Activated naive CD8-positive, alpha-beta T cell treated with anti-CD3 and anti-CD28 coated beads, Interleukin-2, amount 50 U/mL, for 24 hours (primary cell): ENCODE measurements around the gene HMGB4.

Experiments
- ATAC-seq: fragments of 150-1000 bp; cut with Tn5 transposase; one replicate; pipeline ENCODE4 v1.10.0; 2021
- DNase-seq: peaks from one replicate; pipeline ENCODE4 v3.0.0; 2021
- H3K27ac Mint-ChIP-seq: one replicate; pipeline ENCODE4 v1.8.0; 2021; ENCODE audit warnings: mild to moderate bottlenecking, mixed read lengths
- H3K27me3 Mint-ChIP-seq: one replicate; pipeline ENCODE4 v1.8.0; 2021; ENCODE audit warnings: mixed read lengths
- H3K36me3 Mint-ChIP-seq: one replicate; pipeline ENCODE4 v1.8.0; 2021; ENCODE audit warnings: low read depth, mixed read lengths
- H3K4me1 Mint-ChIP-seq: one replicate; pipeline ENCODE4 v1.8.0; 2021; ENCODE audit warnings: mixed read lengths
- H3K4me3 Mint-ChIP-seq: one replicate; pipeline ENCODE4 v1.8.0; 2021; ENCODE audit warnings: mild to moderate bottlenecking, moderate library complexity, mixed read lengths
- H3K9me3 Mint-ChIP-seq: one replicate; pipeline ENCODE4 v1.8.0; 2021; ENCODE audit warnings: mixed read lengths

HMGB4 gene

GRCh38 chr1:33828059-33828458 lies 35.8 kb upstream of the HMGB4 start:
- Mint-ChIP-seq H3K9me3 (no peaks in the 10 kb centered on the region), H3K36me3 (no peaks in the 10 kb centered on the region), H3K27ac (no peak overlapping the region), H3K27me3 (peaks cover 4% of the 10 kb centered on the region), H3K4me1 (no peaks in the 10 kb centered on the region), H3K4me3 (no peak overlapping the region)
- DNase-seq (no peak), ATAC-seq (no peak)

DNA sequence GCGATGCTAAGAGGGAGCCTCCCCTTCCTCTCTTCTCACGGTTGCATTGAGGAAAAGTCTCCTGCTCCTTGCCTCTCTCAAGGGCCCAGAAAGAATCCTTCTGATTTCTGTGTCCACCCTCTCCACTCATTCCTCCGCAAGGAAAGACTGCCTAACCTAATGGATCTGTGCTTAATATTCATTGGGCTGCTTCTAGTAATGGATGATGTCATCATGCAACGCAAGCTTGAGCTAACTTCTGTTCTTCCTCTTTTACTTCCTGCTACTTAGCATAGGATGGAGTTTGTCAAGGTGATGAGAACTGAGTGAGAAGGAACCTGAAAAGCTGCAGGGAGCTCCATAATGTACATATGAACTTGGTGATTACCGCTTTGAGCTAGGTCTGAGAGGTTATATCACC lies 35.2 kb upstream of the HMGB4 start:
- H3K27me3 Mint-ChIP-seq, result peaks cover 4% of the 10 kb centered on the region
- DNase-seq (no peak), ATAC-seq (no peak)
- no peaks in the 10 kb centered on the region for H3K9me3 Mint-ChIP-seq
- H3K36me3 Mint-ChIP-seq, result no peaks in the 10 kb centered on the region
- H3K4me1 Mint-ChIP-seq, result no peaks in the 10 kb centered on the region
- H3K27ac Mint-ChIP-seq, result no peak overlapping the region
- H3K4me3 Mint-ChIP-seq, result no peak overlapping the region

DNA sequence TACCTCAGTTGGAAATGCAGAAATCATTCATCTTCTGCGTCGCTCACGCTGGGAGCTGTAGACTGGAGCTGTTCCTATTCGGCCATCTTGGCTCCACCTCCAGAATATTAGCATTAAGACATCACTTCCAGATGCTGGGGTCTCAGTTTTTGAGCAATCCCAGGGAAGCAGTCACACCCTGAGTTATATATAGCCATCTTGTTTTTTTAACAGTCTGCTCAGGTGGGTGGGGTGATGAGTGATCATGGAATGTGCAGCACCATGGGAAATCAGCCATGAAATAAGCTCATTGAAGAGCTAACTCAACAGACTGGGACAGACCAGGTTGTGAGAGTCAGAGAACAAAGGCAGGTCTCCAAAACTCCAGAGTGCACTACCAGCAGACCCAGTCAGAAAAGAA lies 27.0 kb upstream of the HMGB4 start:
- H3K36me3 Mint-ChIP-seq, result no peaks in the 10 kb centered on the region
- peaks cover 2% of the 10 kb centered on the region for H3K27me3 Mint-ChIP-seq
- DNase-seq (no peak), ATAC-seq (no peak)
- no peak overlapping the region for H3K27ac Mint-ChIP-seq
- H3K4me3 Mint-ChIP-seq, result no peak overlapping the region
- no peaks in the 10 kb centered on the region for H3K4me1 Mint-ChIP-seq
- H3K9me3 Mint-ChIP-seq, result no peaks in the 10 kb centered on the region

- peaks cover 5% of the 10 kb centered on the region for H3K27me3 Mint-ChIP-seq
- no peak overlapping the region for H3K4me3 Mint-ChIP-seq
- ATAC-seq (no peak), DNase-seq (no peak)
- no peaks in the 10 kb centered on the region for H3K36me3 Mint-ChIP-seq
- H3K4me1 Mint-ChIP-seq, result peaks cover 2% of the 10 kb centered on the region
- no peaks in the 10 kb centered on the region for H3K9me3 Mint-ChIP-seq
- H3K27ac Mint-ChIP-seq, result no peak overlapping the region
Measured at GRCh38 chr1:33837635-33838034, 26.2 kb upstream of the HMGB4 start.

DNA sequence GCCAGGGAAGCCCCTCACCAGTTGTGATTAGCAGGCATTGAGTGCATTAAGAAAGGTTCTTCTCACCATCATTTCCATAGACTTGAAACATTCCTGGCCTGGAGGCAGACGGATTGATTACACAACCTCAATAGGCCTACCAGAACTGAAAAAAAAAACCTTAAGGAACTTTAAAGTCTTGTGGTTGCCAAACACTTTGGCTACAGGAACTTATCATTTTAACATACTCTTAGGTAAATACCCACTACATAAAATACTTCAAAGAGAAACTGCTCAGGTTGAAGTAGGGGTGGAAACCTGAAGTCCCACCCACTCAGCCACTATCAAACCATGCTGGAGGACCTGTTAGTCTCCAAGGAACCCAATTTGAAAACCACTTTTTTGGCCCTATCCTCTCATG lies 22.4 kb upstream of the HMGB4 start:
- no peak for DNase-seq
- no peaks in the 10 kb centered on the region for H3K9me3 Mint-ChIP-seq
- ATAC-seq, result no peak
- H3K4me1 Mint-ChIP-seq, result peaks cover 2% of the 10 kb centered on the region
- H3K4me3 Mint-ChIP-seq, result no peak overlapping the region
- H3K27me3 Mint-ChIP-seq, result peaks cover 5% of the 10 kb centered on the region
- H3K27ac Mint-ChIP-seq, result no peak overlapping the region
- H3K36me3 Mint-ChIP-seq, result no peaks in the 10 kb centered on the region

DNA sequence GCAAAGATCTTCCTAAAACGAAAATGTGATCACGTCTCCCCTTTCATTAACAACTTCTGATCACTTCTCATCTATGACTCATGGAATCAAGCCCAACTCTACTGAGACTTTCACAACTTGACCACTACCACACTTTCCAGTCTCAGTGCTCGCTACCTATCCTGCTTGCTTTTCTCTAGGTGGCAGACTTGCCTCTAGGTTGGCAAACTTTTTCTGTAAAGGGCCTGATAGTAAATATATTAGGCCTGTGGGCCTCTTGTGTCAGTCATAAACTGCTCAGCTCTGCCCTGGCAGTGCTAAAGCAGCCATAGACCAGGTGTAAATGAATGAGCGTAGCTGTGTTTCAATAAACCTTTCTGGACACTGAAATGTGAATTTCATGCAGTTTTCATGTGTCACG lies 21.5 kb upstream of the HMGB4 start:
- Mint-ChIP-seq H3K27ac (no peak overlapping the region), H3K9me3 (no peaks in the 10 kb centered on the region), H3K36me3 (no peaks in the 10 kb centered on the region), H3K4me3 (no peak overlapping the region), H3K27me3 (peaks cover 5% of the 10 kb centered on the region), H3K4me1 (peaks cover 2% of the 10 kb centered on the region)
- no peak for DNase-seq
- no peak for ATAC-seq

GRCh38 chr1:33844166-33844565 lies 19.7 kb upstream of the HMGB4 start:
- Mint-ChIP-seq H3K4me1 (peaks cover 2% of the 10 kb centered on the region), H3K27me3 (peaks cover 5% of the 10 kb centered on the region), H3K36me3 (no peaks in the 10 kb centered on the region), H3K27ac (no peak overlapping the region), H3K9me3 (no peaks in the 10 kb centered on the region), H3K4me3 (no peak overlapping the region)
- no peak for DNase-seq
- ATAC-seq, result no peak

- no peak overlapping the region for H3K4me3 Mint-ChIP-seq
- ATAC-seq, result no peak
Measured at GRCh38 chr1:33846861-33847260, 17.0 kb upstream of the HMGB4 start.

GRCh38 chr1:33848205-33848937 lies 15.5 kb upstream of the HMGB4 start:
- Mint-ChIP-seq H3K36me3 (no peaks in the 10 kb centered on the region), H3K9me3 (no peaks in the 10 kb centered on the region), H3K27me3 (peaks cover 7% of the 10 kb centered on the region), H3K27ac (no peak overlapping the region), H3K4me1 (no peaks in the 10 kb centered on the region), H3K4me3 (no peak overlapping the region)
- DNase-seq (no peak), ATAC-seq (no peak)

More at GRCh38 chr1:33846861-33847260, 17.0 kb upstream of the HMGB4 start:
- DNase-seq, result no peak
- H3K4me1 Mint-ChIP-seq, result peaks cover 2% of the 10 kb centered on the region
- no peak overlapping the region for H3K27ac Mint-ChIP-seq
- H3K27me3 Mint-ChIP-seq, result peaks cover 3% of the 10 kb centered on the region
- H3K36me3 Mint-ChIP-seq, result no peaks in the 10 kb centered on the region
- H3K9me3 Mint-ChIP-seq, result no peaks in the 10 kb centered on the region

- H3K4me1 Mint-ChIP-seq, result no peaks in the 10 kb centered on the region
- ATAC-seq, result peak; percentile 65
- H3K27ac Mint-ChIP-seq, result no peak overlapping the region
Measured at GRCh38 chr1:33849211-33849610, 14.7 kb upstream of the HMGB4 start.

DNA sequence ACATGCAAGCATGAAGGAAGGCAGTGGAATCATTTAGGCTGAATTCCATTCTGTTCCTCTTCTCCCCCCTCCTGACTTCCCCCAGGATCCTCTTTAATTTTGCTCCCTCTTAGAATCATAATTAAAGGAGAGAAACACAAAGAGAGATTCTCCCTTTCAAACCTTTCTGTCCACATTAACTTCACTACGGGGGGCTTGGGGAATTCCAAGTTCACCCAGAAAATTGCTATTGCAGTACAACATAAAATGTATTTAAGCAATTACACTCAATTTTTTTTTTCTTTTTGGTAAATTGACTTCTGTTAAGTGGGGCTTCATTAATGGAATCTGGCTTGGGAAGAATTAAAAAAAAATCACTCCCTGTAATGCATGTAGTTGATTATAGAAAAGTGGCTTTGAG lies 13.4 kb upstream of the HMGB4 start:
- ATAC-seq (no peak), DNase-seq (no peak)
- Mint-ChIP-seq H3K36me3 (no peaks in the 10 kb centered on the region), H3K4me3 (no peak overlapping the region), H3K9me3 (no peaks in the 10 kb centered on the region), H3K27me3 (peaks cover 10% of the 10 kb centered on the region), H3K27ac (no peak overlapping the region), H3K4me1 (no peaks in the 10 kb centered on the region)

More at GRCh38 chr1:33849211-33849610, 14.7 kb upstream of the HMGB4 start:
- no peak for DNase-seq
- Mint-ChIP-seq H3K4me3 (no peak overlapping the region), H3K27me3 (peaks cover 10% of the 10 kb centered on the region), H3K36me3 (no peaks in the 10 kb centered on the region), H3K9me3 (no peaks in the 10 kb centered on the region)

DNA sequence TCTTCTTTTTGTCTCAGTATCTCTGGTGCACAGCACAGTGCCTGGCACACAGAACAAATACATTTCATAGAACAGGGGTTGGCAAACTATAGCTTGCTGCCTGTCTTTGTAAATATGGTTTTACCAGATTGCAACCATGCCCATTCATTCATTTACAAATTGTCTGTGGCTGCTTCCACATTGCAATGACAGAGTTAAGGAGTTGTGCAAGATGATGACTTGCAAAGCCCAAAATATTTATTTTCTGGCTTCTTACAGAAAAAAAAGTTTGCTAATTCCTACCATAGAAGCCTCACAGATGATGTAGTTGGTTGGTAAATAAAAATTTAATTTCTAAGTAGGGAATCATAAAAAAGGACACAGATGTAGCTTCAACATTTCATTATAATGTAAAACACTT lies 11.2 kb upstream of the HMGB4 start:
- peaks cover 14% of the 10 kb centered on the region for H3K27me3 Mint-ChIP-seq
- no peak for ATAC-seq
- no peak for DNase-seq
- no peaks in the 10 kb centered on the region for H3K9me3 Mint-ChIP-seq
- no peaks in the 10 kb centered on the region for H3K4me1 Mint-ChIP-seq
- H3K27ac Mint-ChIP-seq, result no peak overlapping the region
- no peaks in the 10 kb centered on the region for H3K36me3 Mint-ChIP-seq
- H3K4me3 Mint-ChIP-seq, result no peak overlapping the region

- no peaks in the 10 kb centered on the region for H3K36me3 Mint-ChIP-seq
- H3K27me3 Mint-ChIP-seq, result peaks cover 14% of the 10 kb centered on the region
- DNase-seq, result no peak
- no peak for ATAC-seq
- no peaks in the 10 kb centered on the region for H3K4me1 Mint-ChIP-seq
- H3K4me3 Mint-ChIP-seq, result no peak overlapping the region
- H3K27ac Mint-ChIP-seq, result no peak overlapping the region
- no peaks in the 10 kb centered on the region for H3K9me3 Mint-ChIP-seq
Measured at GRCh38 chr1:33853431-33853830, 10.4 kb upstream of the HMGB4 start.

GRCh38 chr1:33854091-33854490 lies 9.8 kb upstream of the HMGB4 start:
- H3K36me3 Mint-ChIP-seq, result no peaks in the 10 kb centered on the region
- no peak overlapping the region for H3K27ac Mint-ChIP-seq
- H3K4me1 Mint-ChIP-seq, result no peaks in the 10 kb centered on the region
- H3K4me3 Mint-ChIP-seq, result no peak overlapping the region
- ATAC-seq (no peak), DNase-seq (no peak)
- peaks cover 14% of the 10 kb centered on the region for H3K27me3 Mint-ChIP-seq
- no peaks in the 10 kb centered on the region for H3K9me3 Mint-ChIP-seq

- H3K9me3 Mint-ChIP-seq, result no peaks in the 10 kb centered on the region
- DNase-seq, result no peak
- no peak overlapping the region for H3K4me3 Mint-ChIP-seq
- H3K27ac Mint-ChIP-seq, result no peak overlapping the region
- no peaks in the 10 kb centered on the region for H3K36me3 Mint-ChIP-seq
- H3K27me3 Mint-ChIP-seq, result peaks cover 16% of the 10 kb centered on the region
- ATAC-seq, result no peak
- no peaks in the 10 kb centered on the region for H3K4me1 Mint-ChIP-seq
Measured at GRCh38 chr1:33860671-33861070, 3.2 kb upstream of the HMGB4 start.
